IPS DF 6.9 (cell line): Measurements from ENCODE around the gene UBAC1.
"Not testable (repeated sequence)": the region's sequence is repeated elsewhere in the genome, so short reads cannot be mapped to it uniquely, and the experiment has no call there.

Experiments
- DNase-seq: peaks from one replicate; pipeline ENCODE4 v3.0.0-alpha.2; 2013; ENCODE audit warnings: low read depth, low spot score
- H3K27ac ChIP-seq: one replicate; pipeline ENCODE4 v1.5.1; 2013; ENCODE audit warnings: low read length, control low read depth
- H3K27me3 ChIP-seq: 2 replicates; pipeline ENCODE4 v1.6.1; 2013; ENCODE audit warnings: mild to moderate bottlenecking, low read length; ENCODE audit not compliant: control insufficient read depth, insufficient read depth
- H3K36me3 ChIP-seq: 2 replicates; pipeline ENCODE4 v1.6.1; 2013; ENCODE audit warnings: low read length; ENCODE audit not compliant: control insufficient read depth, insufficient read depth
- H3K4me1 ChIP-seq: 2 replicates; pipeline ENCODE4 v1.6.1; 2013; ENCODE audit warnings: low read length; ENCODE audit not compliant: control insufficient read depth, insufficient read depth
- H3K4me3 ChIP-seq: 2 replicates; pipeline ENCODE4 v1.5.1; 2013; ENCODE audit warnings: mild to moderate bottlenecking, low read length
- H3K9me3 ChIP-seq: 2 replicates; pipeline ENCODE4 v1.6.1; 2013; ENCODE audit warnings: low read length, inconsistent platforms; ENCODE audit not compliant: control insufficient read depth, insufficient read depth
- WGBS: extraction: QIAGEN DNeasy Blood & Tissue Kit; methylation state at CpG from one replicate; pipeline ENCODE4 v1.1.7; 2013; ENCODE audit warnings: mixed read lengths, missing lambda C conversion rate; ENCODE audit not compliant: insufficient read length, insufficient coverage; 5-methylcytosine and 5-hydroxymethylcytosine counted together

The UBAC1 gene

DNA sequence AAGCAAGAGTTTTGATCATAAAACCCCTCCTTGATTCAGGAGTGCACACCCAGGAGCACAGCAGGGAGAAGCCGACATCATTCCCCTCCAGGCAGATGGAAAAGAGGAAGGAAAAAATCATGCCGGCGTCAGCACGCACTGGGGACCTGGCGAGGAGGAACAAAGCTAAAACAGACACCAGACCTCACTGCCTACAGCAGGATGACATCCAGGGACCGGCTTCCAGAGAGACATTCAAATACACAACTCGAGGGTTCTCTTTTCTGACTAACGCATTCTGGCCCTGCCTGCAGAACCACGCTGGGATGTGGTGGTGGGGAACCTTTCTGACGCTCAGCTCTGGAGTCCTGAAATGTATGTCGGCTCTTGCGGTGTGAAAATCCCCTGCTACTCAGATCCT lies 2.7 kb downstream of the UBAC1 start:
- no CpG with 5 or more reads among the region's 12 CpGs for WGBS
- H3K4me3 ChIP-seq: no peak overlapping the region
- H3K36me3 ChIP-seq: no peaks in the 10 kb centered on the region
- H3K27ac ChIP-seq: no peak overlapping the region
- 0 out of 2 replicates have a peak, but pooled peaks cover 1% of the 10 kb centered on the region for H3K4me1 ChIP-seq
- no peak for DNase-seq
- H3K9me3 ChIP-seq: no peaks in the 10 kb centered on the region
- H3K27me3 ChIP-seq: no peaks in the 10 kb centered on the region

DNA sequence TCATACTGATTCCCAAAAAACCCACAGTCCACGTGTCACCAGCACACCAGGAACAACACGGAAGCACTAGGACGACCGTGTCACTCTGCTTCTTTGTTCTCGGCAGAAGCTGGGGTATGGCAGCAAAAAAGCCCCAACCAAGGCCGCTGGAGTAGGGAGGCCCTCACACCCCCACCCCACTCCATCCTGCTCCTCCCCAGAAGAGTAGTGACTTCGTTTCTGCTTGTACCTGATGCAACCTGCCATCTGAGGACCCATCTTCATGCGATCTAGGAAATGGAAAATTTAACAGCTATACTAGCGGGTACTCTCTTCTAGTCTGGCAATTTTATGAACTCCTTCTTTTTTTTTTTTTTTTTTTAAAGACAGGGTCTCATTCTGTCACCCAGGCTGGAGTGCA lies 3.7 kb downstream of the UBAC1 start:
- no peak overlapping the region for H3K27ac ChIP-seq
- no CpG with 5 or more reads among the region's 9 CpGs for WGBS
- no peak overlapping the region for H3K4me3 ChIP-seq
- DNase-seq: no peak
- H3K36me3 ChIP-seq: peaks cover 3% of the 10 kb centered on the region; the same call in 1 of the 2 replicates
- no peaks in the 10 kb centered on the region for H3K27me3 ChIP-seq
- H3K4me1 ChIP-seq: 0 out of 2 replicates have a peak, but pooled peaks cover 1% of the 10 kb centered on the region
- H3K9me3 ChIP-seq: no peaks in the 10 kb centered on the region

DNA sequence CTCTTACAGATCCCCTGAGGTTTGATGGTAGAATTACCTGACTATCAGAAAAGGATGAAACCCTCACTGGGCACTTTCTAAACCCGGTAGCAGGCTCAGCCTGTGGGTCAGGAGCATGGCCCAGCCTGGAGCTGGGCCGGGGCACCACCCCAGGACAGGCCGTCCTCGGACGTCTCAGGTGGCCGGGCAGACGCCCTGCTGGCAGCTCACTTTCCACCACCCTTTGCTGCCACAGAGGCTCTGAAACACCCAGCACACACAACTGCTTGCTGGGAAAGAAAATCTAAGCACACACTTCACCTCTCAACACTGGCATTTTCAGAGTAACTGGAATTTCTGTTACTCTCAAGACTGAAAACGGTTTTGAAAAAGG lies 4.4 kb downstream of the UBAC1 start:
- Histone ChIP-seq H3K9me3 (no peaks in the 10 kb centered on the region), H3K27ac (no peak overlapping the region), H3K36me3 (peaks cover 6% of the 10 kb centered on the region; the same call in 1 of the 2 replicates), H3K4me3 (no peak overlapping the region), H3K27me3 (no peaks in the 10 kb centered on the region), H3K4me1 (0 out of 2 replicates have a peak, but pooled peaks cover under 1% of the 10 kb centered on the region)
- DNase-seq: no peak
- WGBS: no CpG with 5 or more reads among the region's 8 CpGs

DNA sequence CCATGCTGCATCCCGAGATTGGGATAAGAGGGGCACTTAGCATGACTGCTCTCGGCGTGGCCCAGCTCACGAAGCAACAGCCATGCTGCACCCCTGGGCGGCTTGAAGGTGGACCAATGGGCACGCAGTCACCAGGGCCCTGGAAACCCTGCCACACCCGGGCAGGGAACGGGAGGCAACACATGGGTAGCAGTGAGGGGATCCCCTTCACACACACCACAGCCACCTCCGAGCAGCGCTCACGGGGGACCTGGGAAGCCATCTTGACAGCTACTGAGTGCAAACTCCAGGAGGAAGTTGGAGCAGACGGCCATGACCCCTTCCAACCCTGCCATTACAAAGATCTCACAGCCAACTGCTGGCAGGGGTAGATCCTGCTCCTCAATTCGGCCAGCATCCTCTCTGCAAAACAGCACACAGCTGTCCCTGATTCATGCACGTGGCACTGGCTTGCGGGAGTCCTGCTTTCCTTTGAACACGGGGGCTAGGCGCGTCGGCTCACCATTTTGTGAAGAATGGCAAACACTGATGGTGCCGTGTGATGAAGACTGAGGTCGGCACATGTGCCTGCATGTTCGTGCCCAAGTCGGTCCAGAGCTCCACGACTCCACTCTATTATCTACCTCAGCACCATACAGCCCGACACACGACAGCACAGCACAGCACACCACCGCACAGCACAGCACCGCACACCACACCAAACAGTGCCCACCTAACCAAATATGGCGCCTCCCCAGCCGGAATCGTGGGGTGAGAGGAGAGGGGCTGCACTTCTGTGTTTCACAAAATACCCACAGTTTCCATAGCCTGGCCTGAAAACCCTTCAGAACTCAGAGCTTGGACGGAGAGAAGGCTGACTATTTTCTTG lies 5.0 kb downstream of the UBAC1 start:
- no peaks in the 10 kb centered on the region for H3K27me3 ChIP-seq
- no peaks in the 10 kb centered on the region for H3K4me1 ChIP-seq
- H3K36me3 ChIP-seq: peaks cover 6% of the 10 kb centered on the region; the same call in 1 of the 2 replicates
- no peaks in the 10 kb centered on the region for H3K9me3 ChIP-seq
- no CpG with 5 or more reads among the region's 32 CpGs for WGBS
- no peak overlapping the region for H3K27ac ChIP-seq
- no peak for DNase-seq
- no peak overlapping the region for H3K4me3 ChIP-seq

DNA sequence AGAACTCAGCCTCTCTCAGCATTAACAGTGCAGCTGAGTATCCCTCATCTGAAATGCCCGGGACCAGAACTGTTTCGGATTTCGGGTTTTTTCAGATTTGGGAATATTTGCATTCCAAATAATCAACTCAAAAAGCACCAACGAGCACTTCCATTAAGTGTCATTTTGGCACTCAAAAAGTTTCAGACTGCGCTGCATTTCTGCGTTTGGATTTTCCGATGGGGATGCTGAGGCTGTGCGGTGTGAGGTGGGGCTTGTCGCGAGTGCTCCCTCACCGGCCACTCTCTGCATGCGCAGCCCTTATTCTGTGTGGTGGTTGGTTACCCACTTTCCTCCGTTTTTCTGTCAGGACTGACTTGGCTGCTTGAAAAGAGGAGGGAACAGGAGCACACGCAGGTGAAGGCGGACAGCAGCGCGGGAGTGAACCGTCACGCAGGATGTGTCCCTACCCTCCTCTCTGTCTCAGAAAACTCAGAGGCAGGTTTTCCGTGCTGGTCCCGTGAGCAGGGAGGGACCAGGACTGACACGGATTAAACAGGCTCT lies 8.4 kb downstream of the UBAC1 start:
- H3K27ac ChIP-seq: no peak overlapping the region
- H3K9me3 ChIP-seq: no peaks in the 10 kb centered on the region
- H3K36me3 ChIP-seq: peaks cover 6% of the 10 kb centered on the region
- no CpG with 5 or more reads among the region's 22 CpGs for WGBS
- no peak for DNase-seq
- H3K27me3 ChIP-seq: no peaks in the 10 kb centered on the region
- H3K4me1 ChIP-seq: no peaks in the 10 kb centered on the region
- H3K4me3 ChIP-seq: no peak overlapping the region

DNA sequence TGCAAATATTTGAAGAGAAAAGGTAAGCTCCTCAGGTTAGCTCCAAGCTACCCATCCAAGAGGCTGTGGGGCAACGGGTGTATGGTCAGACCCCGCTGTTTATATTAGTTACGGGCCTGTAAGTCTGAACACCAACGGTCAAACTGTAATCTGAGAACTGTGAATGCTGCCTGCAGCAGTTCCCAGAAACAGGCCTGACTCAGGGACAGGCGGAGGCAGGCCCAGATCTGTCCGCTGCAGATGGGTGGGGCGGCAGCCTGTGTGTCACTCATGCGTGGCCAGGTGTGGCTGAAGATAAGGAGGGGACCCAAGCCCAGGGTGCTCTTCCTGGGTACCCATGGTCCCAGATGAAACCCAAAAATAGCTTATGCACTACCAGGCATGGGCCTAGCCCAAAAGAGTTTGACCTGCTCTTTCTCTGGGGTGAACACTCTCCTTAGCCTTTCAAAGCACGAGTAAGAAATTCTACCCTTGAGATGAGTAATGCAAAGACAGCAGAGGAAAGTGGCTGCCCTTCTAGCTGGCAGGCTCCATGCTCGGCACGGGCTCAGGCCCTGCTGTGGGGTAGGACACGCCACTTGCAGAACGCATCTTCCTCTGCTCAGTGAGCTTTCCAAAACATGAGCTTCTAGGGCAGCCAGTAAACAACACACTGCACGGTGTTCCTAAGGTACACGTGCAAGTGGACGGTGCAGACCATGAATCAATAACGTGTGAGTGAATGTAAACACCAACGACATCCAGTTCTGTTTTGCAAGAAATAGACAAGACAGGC lies 9.1 kb downstream of the UBAC1 start:
- H3K4me3 ChIP-seq: no peak overlapping the region
- WGBS: no CpG with 5 or more reads among the region's 18 CpGs
- H3K27ac ChIP-seq: no peak overlapping the region
- peaks cover 6% of the 10 kb centered on the region for H3K36me3 ChIP-seq
- H3K4me1 ChIP-seq: no peaks in the 10 kb centered on the region
- no peaks in the 10 kb centered on the region for H3K9me3 ChIP-seq
- no peak for DNase-seq
- H3K27me3 ChIP-seq: no peaks in the 10 kb centered on the region

DNA sequence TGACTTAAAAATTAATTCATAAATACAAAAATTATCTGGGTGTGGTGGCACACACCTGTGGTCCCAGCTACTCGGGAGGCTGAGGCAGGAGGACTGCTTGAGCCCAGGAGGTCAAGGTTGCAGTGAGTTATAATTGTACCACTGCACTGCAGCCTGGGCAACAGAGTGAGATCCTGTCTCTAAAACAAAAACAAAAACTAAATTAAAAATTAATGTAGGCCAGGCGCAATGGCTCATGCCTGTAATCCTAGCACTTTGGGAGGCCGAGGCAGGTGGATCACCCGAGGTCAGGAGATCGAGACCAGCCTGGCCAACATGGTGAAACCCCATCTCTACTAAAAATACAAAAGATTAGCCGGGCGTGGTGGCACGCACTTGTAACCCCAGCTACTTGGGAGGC lies 9.9 kb downstream of the UBAC1 start:
- H3K27ac ChIP-seq, H3K9me3 ChIP-seq, H3K27me3 ChIP-seq, H3K4me1 ChIP-seq, H3K4me3 ChIP-seq, DNase-seq: not testable (repeated sequence)
- H3K36me3 ChIP-seq: peaks cover 13% of the 10 kb centered on the region
- WGBS: no CpG with 5 or more reads among the region's 8 CpGs

DNA sequence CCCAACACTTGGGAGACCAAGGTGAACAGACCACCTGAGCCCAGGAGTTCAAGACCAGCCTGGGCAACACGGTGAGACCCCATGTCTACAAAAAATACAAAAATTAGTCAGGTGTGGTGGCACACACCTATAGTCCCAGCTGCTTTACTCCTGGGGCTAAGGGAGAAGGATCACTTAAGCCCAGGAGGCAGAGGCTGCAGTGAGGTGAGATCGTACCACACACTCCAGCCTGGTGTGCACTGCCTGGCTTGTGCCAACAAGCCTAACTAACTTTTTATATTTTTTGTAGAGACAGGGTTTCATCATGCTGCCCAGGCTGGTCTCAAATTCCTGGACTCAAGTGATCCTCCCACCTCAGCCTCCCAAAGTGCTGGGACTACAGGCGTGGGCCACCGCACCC lies 10.3 kb downstream of the UBAC1 start:
- H3K4me1 ChIP-seq, DNase-seq, H3K27ac ChIP-seq, H3K4me3 ChIP-seq, H3K9me3 ChIP-seq, H3K27me3 ChIP-seq: not testable (repeated sequence)
- peaks cover 18% of the 10 kb centered on the region for H3K36me3 ChIP-seq
- WGBS: no CpG with 5 or more reads among the region's 4 CpGs

DNA sequence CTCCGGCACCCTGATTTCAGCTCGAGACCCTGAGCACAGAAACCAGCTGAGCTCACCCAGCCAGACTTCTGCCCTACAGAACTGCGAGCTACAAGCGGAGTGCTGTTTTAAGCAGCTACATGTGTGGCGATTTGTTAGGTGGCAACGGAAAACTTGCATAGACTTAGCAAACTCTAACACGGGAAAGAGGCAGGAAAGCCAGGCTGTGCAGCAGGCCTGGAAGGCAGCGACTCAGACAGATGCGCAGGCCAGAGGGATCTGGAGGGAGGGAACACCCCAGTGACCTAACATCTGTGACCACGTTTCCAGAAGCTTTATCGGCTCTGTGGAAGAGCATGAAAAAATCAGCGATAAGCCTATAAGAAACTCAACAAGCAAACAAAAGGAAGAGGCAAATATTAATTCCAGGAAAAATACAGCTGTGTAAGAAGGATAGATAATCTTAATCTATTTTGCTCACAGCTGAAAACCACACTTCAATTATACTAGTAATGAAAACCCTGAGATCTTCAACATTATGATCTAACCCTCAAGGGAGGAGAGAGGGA lies 11.0 kb downstream of the UBAC1 start:
- no CpG with 5 or more reads among the region's 12 CpGs for WGBS

DNA sequence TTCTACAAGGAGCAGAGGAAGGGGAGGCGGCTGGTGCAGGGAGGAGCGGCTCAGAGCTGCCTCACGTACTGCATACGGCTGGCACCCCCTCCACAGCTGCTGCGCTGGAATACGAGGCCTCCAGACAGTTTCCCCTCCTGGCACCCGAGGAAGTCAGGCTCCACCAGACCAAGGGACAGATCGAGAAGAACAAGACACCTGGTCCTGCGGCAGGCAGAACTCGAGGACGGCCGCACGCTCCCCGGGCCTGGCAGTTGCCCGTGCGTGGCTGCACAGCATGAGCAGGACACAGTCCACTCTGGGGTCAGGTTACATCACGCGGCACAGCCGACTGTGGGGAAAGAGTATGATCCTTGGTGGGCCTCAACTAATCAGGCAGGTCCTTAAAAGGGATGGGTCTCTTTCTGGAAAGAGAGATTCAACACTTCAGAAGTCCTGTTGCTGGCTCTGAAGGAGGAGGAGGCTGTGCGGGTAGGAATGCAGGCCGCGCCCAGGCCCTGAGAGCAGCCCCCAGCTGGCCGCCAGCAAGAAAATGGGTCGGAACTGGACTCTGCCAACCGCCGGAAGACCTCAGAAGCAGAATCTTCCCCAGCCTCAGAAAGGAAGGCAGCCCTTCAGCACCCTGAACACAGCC lies 11.6 kb downstream of the UBAC1 start:
- no peaks in the 10 kb centered on the region for H3K9me3 ChIP-seq
- DNase-seq: no peak
- H3K27ac ChIP-seq: no peak overlapping the region
- H3K27me3 ChIP-seq: no peaks in the 10 kb centered on the region
- peaks cover 24% of the 10 kb centered on the region for H3K36me3 ChIP-seq
- no CpG with 5 or more reads among the region's 26 CpGs for WGBS
- H3K4me3 ChIP-seq: no peak overlapping the region
- no peaks in the 10 kb centered on the region for H3K4me1 ChIP-seq

More for the DNA sequence above, 11.0 kb downstream of the UBAC1 start:
- DNase-seq: no peak
- H3K4me3 ChIP-seq: no peak overlapping the region
- H3K27ac ChIP-seq: no peak overlapping the region
- H3K36me3 ChIP-seq: peaks cover 22% of the 10 kb centered on the region
- no peaks in the 10 kb centered on the region for H3K27me3 ChIP-seq
- no peaks in the 10 kb centered on the region for H3K9me3 ChIP-seq
- no peaks in the 10 kb centered on the region for H3K4me1 ChIP-seq
